Kidney epithelial cell (primary cell): ENCODE measurements around the gene ANKS1A. TPM values are rescaled to one million over a fixed set of nuclear protein-coding genes. Genes with fewer than 3 reads are reported as not detected.
A peak's percentile ranks its signal among the peaks of the same experiment; 100 is the strongest.

Experiments used
- DNase-seq: peaks from one replicate; pipeline ENCODE4 v3.0.0-alpha.2; 2010; ENCODE audit warnings: low read depth
- H3K27me3 ChIP-seq: 2 replicates; pipeline ENCODE4 v1.6.0; 2011; ENCODE audit warnings: low read length; ENCODE audit not compliant: control insufficient read depth, insufficient read depth
- H3K36me3 ChIP-seq: 2 replicates; pipeline ENCODE4 v1.5.1; 2011; ENCODE audit warnings: low read length; ENCODE audit not compliant: control insufficient read depth, insufficient read depth
- H3K4me3 ChIP-seq: 2 replicates; pipeline ENCODE4 v1.5.1; 2011; ENCODE audit warnings: low read depth, mild to moderate bottlenecking, control low read depth, low read length
- CTCF ChIP-seq: IDR thresholded peaks from 2 replicates; pipeline ENCODE4 v1.5.1; 2011; ENCODE audit warnings: mild to moderate bottlenecking, moderate library complexity, low read length, control low read depth, inconsistent platforms; ENCODE audit not compliant: insufficient read depth, poor library complexity, severe bottlenecking
- total RNA-seq: library from RNA; depleted of rRNA; stranded (reverse); fragments of >200 nt; gene quantifications from 2 replicates; pipeline ENCODE4 v1.2.3, GENCODE V29; 2015

ANKS1A gene
- total RNA-seq, 1 donor from 2014 or later: 20.2 TPM

GRCh38 chr6:35048031-35048613 lies 159.1 kb downstream of the ANKS1A start:
- Histone ChIP-seq H3K27me3 (no peaks in the 10 kb centered on the region), H3K36me3 (no peaks in the 10 kb centered on the region), H3K4me3 (no peak overlapping the region)
- DNase-seq: no peak
- no peak for TF ChIP-seq CTCF

- no peak for DNase-seq
- no peaks in the 10 kb centered on the region for H3K36me3 ChIP-seq
- no peaks in the 10 kb centered on the region for H3K27me3 ChIP-seq
- H3K4me3 ChIP-seq: no peak overlapping the region
- TF ChIP-seq CTCF: peak; percentile 24
Observed at GRCh38 chr6:35048631-35049083, 159.6 kb downstream of the ANKS1A start.

DNA sequence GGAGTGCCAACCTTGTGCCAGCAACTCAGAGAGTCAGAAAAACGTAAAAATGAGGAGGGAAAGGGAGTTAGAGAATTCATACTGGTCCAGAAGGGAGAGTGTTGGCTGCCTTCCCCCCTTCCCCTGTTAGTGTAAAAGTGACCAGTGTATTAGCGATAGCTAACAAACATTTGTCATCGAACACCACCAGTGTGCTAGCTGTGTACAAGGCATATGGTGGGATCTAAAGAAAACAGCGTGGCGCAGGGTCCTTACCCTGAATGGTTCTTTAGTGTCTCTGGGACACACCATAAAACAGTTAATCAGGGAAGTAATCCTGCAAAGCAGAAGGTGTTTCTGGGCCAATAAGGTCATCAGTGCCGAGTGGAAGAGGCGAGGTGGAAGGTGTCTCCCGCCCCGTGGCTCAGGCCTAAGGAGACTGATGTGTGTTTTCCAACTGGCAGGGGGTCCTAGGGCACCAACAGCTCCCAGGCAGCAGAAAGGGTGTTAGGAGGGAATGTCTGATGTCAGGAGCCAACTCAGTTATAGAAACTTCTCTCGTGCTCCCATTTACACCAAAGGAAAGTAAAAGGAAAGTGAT lies 160.2 kb downstream of the ANKS1A start:
- TF ChIP-seq CTCF: no peak
- Histone ChIP-seq H3K27me3 (no peaks in the 10 kb centered on the region), H3K36me3 (peaks cover 1% of the 10 kb centered on the region), H3K4me3 (no peak overlapping the region)
- DNase-seq: no peak

DNA sequence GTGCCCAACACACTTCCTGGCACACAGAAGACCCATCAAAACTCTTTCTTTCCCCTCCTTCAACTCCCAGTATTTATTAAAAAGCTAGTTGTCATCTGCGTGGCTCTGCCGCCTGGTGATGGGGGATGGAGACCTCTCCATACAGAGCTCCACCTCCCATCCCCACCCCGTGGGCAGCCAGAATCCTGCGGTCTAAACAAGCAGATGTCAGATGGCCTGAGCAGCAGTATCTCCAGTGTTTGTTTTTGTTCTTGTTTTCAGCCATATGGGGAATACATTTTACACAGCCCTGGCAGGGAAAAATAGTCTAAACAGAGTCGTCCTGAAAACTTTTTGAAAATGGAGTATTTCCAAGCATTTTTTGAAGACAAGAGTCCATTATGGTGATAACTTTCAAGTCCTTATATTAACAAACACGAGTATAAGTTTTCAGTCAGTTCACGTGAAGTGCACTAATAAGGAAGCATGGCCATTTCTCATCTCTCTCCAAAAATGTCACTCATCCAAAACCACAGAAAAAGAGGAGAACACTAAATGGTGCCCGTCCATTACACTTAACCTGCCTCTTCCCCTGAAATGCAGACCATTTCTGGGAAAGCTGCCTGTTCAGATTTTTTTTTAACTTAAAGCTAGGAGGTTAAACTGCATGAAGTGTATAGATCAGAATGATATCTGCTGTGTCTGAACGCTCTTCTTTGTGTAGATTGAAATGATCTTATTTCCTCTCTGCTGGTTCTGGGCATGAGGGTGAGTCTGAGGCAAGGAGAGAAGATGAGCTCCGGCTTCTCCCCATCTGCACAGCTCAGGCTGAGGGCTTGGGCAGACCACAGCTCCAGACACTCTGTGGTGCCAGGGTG lies 161.1 kb downstream of the ANKS1A start:
- Histone ChIP-seq H3K36me3 (peaks cover 1% of the 10 kb centered on the region), H3K4me3 (no peak overlapping the region), H3K27me3 (no peaks in the 10 kb centered on the region)
- no peak for TF ChIP-seq CTCF
- no peak for DNase-seq

GRCh38 chr6:35050757-35051330 lies 161.8 kb downstream of the ANKS1A start:
- TF ChIP-seq CTCF: no peak
- Histone ChIP-seq H3K27me3 (no peaks in the 10 kb centered on the region), H3K4me3 (no peak overlapping the region), H3K36me3 (peaks cover 1% of the 10 kb centered on the region)
- DNase-seq: no peak
